GM18858 (cell line): ENCODE results near the gene OOSP2.

Source experiments
- ATAC-seq: cut with Tn5 transposase; IDR thresholded peaks from one replicate; pipeline ENCODE4 v1.9.1; 2021; ENCODE audit not compliant: unreplicated experiment

OOSP2 gene

DNA sequence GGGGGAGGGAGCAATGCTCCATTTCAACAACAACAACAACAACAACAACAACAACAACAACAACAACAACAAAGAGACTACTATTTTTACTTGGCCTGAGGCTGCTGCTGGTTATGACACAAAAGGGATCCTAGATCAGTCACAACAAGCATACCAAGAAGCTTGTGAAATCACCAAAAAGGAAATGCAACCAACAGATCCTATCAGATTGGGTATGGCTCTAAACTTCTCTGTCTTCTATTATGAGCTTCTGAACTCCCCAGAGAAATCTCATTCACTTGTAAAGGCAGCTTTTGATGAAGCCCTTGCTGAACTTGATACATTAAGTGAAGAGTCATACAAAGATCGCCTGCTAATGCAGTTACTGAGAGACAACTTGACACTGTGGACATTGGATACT, 37.8 kb downstream of the OOSP2 start:
- no peak for ATAC-seq

DNA sequence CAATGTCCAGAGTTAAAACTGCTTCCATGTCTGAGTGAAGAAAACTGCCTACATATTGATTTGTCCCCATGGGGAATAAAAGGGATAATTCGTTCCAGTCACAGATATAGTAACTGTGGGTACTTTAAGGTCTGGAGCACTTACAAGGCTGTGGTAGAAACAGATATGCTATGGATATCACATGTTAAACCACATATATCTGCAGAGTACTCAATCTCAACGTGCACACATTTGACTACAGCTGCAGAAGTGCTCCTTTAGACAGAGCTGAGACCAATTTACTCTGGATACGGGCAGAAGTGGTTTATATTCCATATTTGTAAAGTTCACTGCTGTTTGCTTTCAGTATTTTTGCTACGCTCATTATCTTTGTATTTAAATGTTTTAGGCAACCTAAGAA, 38.5 kb downstream of the OOSP2 start:
- no peak for ATAC-seq

DNA sequence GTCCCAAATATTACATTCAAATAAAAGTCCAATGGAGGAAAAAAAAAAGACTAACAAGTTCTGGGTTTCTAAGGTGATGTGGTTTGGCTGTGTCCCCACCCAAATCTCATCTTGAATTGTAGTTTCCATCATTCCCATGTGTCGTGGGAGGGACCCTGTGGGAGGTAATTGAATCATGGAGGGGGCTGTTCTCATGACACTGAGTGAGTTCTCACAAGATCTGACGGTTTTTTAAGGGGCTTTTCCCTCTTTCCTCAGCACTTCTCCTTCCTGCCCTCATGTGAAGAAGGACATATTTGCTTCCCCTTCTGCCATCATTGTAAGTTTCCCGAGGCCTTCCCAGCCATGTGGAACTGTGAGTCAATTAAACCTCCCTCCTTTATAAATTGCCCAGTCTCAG, 40.3 kb downstream of the OOSP2 start:
- ATAC-seq, result no peak

DNA sequence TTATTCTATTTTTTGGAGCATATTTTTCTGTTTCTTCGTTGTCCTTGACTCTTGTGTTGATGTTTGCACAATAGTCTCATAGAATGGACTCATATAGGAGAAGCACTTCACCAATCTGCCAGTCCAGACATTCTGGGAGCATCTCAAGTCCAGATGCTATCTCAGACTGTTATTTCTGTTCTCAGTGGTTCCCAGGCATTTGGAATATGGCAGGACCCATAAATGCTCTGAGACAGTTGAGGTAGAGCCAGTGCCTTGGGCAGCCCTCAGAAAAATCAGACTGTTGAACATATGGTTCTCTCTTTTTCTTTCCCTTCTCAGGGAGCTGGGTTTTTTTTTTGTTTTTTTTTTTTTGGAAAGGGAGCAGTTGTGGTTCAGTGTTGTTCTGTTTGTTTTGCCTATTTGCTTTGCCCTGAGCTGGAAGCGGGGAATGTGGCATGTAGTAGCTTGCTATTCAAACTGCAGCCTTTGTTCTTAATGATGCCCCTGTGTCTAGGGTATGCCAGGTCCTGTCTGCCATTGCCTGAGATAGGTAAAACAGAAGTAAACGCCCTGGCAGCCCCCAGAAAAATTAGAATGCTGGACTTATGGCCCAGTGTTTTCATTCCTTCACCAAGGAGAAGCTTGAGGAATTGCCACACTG, 44.5 kb downstream of the OOSP2 start:
- no peak for ATAC-seq

DNA sequence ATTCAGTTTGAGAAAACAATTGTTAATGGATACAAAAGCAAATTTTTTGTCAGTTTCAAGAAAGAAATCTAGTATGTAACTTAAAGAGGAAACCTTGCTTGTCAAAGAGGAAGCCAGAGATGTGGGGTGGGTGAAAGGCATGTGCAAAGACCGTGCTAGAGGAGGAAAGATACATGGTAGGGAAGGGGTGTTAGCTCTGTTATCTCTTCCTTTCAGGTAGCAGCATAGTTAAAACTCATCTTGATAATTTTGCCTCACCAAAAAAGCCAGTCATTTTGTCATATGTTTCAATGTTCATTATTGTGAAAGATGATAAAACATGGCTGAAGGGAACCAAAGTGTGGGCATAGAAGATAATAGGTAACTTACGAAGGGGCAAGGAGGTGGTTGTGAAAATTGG, 45.7 kb downstream of the OOSP2 start:
- ATAC-seq, result no peak

DNA sequence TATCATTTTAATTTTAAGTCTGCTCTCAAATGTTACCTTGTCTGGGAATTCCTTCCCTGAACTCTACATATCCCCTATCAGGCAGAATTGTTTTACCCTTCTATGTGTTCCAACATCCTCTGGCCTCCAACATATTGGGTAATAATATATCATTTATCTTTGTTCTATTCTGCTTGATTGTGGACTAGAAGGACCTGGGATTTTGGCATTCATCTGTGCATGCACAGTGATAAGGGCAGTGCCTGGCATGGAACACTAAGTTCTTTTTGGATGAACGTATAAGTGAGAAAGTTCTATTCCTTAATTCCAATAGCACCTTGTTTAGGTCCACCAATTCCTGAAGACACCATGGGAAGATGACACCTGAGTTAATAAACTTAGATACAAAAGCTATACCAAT, 47.0 kb downstream of the OOSP2 start:
- ATAC-seq, result no peak

DNA sequence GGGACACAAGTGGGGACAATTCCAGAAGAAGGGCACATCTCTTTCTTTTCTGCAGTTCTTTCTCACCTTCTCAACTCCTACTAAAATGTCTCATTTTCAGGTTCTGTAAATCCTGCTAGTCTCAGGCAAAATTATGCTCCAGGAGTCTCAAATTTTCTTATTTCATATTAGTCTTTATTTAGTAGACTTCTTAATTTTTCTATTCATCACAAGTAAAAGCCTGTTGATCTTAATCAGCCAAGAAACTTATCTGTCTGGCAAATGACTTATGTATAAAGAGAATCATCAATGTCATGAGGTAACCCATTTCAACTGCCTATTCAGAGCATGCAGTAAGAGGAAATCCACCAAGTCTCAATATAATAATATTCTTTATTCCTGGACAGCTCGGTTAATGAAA, 48.2 kb downstream of the OOSP2 start, which contains the start of gene MS4A2:
MS4A2 (plus strand) TSS at position 301 of the 400 bp plus-strand sequence. CDS start 102 bp downstream, outside the sequence.
- ATAC-seq, result no peak

DNA sequence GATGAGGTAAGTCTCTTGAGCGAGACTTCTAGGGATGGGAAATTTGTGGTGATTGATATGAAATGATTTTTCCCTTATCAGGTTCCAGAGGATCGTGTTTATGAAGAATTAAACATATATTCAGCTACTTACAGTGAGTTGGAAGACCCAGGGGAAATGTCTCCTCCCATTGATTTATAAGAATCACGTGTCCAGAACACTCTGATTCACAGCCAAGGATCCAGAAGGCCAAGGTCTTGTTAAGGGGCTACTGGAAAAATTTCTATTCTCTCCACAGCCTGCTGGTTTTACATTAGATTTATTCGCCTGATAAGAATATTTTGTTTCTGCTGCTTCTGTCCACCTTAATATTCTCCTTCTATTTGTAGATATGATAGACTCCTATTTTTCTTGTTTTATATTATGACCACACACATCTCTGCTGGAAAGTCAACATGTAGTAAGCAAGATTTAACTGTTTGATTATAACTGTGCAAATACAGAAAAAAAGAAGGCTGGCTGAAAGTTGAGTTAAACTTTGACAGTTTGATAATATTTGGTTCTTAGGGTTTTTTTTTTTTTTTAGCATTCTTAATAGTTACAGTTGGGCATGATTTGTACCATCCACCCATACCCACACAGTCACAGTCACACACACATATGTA, 55.4 kb downstream of the OOSP2 start:
- ATAC-seq, result no peak

DNA sequence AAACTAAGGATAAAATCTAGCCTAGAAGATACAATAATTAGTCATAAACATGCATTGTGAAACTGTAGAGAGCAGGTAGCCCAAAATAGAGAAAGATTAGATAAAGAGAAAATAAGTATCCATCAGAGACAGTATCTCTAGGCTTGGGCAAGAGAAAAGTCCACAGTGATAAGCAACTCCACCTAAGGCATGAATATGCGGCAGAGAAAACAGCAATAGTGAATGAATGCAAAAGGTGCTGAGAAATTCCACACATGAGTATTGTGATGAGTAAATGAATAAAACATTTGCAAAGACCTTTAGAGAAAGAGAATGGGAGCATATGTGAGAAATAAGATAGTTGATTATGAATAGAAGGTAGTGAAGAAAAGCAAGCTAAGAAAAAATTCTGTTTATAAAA, 57.0 kb downstream of the OOSP2 start:
- no peak for ATAC-seq
